ENCODE results near the gene EMC1. TPM values are rescaled to one million over a fixed set of nuclear protein-coding genes. Genes with fewer than 3 reads are reported as not detected.
"Not testable (repeated sequence)": the region's sequence is repeated elsewhere in the genome, so short reads cannot be mapped to it uniquely, and the experiment has no call there.

Gene EMC1
- total RNA-seq, 1 donor from 2014 or later: 27.9 TPM

DNA sequence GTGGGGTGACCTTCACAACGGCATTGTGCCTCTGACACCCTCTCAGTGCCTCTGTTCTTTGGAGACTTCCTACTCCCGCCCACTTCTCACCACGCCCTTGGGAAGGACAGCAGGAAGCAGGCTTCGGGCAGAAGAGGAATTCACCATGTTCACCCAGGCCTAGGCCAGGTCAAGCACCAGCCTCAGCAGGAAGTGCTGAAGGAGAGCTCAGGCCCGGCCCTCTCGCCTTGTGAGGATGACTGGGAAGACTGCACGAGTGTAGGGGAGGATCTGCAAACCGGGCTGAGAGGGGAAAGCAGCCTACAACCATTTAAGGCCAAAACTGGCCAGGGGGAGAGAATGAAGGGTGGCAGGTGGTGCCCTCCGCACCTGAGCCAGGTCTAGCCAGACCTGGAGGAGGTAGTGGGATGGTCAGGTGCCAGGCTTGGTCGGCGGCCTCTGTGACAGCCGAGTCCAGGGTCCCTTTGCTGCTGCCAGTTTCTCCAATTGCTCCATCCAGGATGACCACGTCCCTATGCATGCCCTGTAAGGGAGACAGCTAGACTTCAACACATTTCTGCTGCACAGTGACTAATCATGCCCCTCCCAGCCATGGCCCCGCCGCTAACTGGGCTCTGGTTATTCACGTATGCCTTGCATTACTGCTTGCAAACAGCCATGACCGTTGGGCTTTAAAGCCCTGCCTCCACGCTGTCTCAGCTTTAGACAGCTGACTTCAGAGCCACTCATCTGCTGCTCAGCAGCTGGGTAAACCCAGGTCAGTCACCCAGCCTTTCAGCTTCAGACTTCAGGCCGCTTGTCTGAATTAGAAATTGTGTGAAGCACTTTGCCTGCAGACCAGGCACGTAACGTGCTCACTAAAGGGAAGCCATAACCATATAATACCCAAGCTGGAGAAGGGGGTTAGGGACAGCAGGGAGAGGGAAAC lies 9.2 kb upstream of the EMC1 start:
- ATAC-seq: peak; percentile 92

DNA sequence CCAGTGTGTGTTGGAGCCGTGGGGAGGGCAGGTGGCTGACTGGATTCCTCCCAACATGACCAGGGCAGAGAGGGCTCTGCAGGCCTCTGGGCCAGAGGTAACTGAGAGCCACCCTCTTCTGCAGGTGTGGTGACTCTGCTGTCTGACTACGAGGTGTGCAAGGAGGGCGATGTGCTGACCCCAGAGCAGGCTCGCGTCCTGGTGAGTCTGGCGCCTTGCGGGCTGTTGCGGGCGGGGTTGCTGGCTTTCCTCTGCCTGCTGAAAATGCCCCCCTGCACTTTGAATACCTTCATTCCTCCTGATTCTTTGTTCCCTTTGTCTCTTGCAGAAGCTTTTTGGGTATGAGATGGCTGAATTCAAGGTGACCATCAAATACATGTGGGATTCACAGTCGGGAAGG lies 7.0 kb upstream of the EMC1 start:
- ATAC-seq: no peak

DNA sequence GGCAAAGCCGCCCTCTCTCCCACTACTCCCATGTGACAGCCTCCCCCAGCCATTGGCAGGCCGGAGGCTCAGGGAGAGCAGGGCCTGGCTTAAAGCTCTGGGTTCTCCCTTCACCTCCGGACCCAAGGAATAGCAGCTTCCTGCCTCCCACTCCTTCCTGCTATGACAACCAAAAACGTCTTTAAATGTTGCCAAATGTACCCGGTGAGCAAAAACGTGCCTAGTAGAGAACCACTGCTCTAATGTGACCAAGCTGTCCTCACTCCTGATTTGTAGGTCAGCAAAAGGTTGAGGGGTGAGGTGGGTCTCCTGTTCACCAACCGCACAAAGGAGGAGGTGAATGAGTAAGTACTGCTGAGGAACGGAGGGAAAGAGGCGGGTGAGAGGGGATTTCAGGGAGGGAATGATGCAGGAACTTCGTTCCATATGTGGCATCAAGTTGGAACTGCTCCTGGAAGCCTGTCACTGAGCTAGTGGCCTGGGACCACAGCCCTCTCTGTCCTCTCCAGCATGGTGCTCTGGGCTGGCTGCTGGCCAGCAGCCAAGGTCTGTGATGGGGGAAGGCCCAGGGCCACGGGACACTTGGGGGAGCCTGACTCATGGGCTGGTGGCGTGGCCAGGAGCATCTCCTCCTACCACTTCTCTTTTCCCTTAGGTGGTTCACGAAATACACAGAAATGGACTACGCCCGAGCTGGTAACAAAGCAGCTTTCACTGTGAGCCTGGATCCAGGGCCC lies 6.0 kb upstream of the EMC1 start:
- ATAC-seq: no peak

DNA sequence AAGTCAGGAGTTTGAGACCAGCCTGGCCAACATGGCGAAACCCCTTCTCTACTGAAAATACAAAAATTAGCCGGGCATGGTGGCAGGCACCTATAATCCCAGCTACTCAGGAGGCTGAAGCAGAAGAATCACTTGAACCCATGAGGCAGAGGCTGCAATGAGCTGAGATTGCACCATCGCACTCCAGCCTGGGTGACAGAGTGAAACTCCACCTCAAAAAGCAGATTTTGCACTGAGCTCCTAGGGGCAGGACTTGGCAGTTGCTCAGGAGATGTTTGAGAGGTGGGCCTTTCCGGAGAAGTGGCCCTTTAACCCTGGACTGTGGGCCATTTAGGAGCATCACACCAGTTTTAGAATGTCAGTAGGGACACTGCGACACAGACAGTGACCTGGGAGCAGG lies 5.0 kb upstream of the EMC1 start:
- not testable (repeated sequence) for ATAC-seq

DNA sequence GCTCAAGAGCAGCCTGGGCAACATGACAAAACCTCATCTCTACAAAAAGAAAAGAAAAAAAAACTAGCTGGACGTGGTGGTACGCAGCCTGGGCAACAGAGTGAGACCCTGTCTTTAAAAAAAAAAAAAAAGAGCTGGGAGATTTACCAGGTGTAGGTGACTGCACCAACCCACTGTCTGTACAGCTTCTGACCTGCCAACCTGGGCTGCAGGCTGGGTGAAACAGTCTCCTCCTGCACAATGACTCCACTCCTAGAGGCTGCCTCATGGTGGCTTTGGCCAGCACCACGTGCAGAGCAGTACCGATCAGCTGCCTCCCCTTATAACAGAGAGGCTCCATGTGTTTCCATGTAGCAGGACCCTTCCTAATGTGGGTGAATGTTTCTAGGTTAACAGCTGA lies 4.0 kb upstream of the EMC1 start:
- no peak for ATAC-seq

DNA sequence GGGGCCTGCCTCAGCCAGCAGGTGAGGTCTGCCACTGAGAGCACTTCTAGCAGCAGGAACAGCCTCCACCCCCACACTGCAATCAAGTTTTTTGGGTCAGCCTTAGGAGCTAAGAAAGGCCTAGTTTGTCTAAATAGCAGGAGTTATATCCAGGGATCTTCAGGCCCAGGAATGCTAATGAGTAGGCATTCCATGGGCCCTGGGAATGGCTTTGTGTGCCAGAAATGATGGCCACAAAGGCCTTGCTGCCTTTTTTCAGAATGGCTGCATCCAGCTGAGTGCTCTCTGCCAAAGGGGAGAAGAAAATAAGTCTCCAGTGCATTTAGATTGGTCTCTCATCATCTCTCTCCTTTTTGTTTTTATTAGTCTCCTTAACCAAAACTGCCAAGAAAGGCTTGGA lies 3.1 kb upstream of the EMC1 start:
- ATAC-seq: no peak

DNA sequence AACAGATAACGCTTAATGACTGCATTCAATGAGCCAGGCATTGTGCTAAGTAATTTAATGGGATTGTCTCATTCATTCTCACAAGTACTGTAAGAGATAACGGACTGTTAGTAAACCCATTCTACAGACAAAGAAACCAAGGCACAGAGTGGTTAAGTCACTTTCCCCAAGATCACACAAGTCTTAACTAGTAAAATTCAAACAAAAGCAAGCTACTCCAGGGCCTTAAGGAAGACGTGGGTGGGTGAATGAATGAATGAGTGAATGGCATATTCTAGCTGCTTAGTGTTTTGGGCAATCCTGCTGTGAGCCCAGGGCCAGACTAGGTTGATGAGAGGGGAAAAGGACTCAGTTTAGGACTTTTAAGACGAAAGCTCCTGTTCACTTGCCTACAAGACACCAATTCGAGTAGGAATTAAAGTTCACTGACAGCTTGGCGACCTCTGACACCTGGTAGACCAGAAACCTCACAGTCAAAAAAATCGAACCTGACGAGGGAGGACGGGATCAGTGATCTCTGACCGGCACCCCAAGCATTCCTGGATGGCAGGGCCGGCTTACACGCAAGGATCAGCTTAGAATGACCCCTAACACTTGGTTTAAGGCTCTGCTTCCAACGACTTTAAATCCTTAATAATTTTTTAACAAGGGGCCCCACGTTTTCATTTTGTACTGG lies 557 bp downstream of the EMC1 start:
- ATAC-seq: no peak

DNA sequence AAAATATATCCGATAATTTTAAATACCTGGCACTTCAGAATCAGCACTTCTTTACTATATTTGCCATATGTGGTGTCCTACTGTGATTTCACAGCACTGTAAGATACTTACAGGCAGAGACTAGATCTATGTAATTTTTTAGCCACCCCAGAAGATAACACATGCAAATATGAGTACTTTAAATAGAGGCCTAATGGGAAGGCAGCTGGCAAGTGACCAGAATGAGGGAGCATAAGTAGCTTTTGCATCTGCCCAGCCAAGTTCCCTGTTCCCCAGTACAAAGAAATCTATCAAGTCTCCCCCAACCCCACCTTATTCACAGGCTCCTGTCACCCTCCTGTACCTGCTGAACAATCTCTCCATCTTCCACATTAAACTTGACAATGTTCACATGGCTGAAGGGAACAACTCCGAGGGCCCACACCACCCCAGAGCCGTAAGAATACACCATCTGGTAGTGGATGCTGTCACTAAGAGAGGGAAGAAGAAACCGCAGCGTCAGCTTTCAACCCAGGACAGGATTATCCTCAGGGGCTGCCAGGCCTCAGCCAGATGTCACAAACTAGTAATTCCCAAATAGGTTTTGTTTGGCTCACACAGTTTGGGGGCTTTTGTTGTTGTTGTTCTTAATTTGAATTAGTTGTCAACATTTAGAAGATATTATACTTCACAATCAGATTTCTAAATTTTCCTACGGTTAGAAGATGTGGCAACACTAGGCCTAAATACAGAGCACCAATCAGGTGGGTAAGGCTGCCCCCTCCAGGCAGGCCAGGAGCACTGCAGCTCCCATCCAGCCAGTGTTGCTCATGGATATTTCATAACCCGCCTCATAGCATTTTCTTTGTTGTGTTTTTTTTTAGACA lies 10.4 kb downstream of the EMC1 start:
- peak; percentile 95 for ATAC-seq

DNA sequence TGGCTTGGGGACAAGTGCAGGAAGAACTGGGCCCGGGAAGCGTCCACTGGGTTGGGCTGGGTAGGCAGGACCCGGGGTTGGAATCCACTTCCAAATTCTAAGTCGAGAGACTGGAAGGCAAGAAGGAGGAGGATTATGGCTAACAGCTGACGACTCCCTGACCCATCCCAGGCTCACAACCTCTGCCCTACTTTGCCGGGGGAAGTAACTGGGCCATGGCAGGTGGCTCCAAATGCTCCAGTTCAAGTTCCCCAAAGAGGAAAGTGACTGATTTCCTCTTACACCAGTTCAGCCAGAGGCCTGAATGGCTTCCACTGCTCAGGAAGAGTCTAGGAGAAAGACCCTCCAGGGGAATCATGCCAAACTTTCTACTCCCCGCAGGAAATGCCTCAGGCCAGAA lies 11.4 kb downstream of the EMC1 start:
- no peak for ATAC-seq

DNA sequence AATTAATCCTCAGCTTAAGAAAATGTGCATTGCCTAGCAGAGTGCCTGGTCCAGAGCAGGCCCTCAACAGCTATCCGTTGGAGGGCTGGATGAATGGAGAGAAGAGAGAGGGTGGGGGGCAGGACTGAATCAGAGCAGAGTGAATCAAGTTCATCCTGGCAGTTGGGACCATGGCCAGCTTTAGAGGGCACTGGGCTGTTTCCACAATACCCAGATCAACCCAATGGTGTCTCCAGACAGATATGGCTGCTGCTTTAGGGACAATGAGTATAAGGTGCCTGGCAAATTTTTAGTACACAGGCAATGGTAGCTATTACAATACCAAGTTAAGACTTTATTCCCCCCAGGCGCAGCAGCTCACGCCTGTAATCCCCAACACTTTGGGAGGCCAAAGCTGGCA lies 17.1 kb downstream of the EMC1 start:
- no peak for ATAC-seq

DNA sequence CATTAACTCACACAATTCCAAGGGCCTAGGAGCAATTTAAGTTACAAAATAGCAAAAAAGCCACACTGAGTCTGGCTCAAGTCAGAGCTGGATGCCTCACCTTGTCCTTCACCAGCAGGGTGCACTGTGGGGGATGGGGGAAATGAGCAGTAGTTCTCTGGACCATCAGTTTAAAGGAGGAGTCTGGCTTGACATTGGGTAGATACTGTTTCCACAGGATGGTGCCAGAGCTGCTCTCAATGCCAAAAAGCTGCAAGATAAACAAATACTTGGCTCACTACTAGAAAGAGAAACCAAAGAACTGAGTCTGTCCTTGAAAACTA lies 18.8 kb downstream of the EMC1 start:
- ATAC-seq: no peak

DNA sequence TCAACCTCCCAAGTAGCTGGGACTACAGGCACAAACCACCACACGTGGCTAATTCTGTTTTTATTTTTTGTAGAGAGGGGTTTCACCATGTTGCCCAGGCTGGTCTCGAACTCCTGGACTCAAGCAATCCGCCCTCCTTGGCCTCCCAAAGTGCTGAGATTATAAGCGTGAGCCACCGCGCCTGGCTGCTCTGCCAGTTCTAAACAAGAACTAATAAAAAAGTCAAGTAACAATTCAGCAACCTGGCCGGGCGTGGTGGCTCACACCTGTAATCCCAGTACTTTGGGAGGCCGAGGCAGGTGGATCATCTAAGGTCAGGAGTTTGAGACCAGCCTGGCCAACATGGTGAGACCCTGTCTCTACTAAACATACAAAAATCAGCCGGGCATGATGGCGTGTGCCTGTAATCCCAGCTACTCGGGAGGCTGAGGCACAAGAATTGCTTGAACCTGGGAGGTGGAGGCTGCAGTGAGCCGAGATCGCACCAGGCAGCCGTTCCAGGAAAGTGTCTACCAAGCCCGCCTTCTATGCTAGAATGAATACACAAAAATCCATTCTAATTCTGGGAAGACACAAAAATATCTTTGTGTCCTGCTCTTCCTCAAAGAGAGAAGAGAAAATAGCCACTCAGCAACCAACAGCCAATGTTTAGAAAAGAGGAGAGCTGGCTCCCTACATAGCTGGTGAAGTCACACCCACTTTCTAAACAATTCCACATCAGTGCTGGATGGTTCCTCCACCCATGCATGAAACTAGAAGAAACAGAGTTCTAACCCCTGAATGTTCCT lies 19.4 kb downstream of the EMC1 start:
- not testable (repeated sequence) for ATAC-seq

DNA sequence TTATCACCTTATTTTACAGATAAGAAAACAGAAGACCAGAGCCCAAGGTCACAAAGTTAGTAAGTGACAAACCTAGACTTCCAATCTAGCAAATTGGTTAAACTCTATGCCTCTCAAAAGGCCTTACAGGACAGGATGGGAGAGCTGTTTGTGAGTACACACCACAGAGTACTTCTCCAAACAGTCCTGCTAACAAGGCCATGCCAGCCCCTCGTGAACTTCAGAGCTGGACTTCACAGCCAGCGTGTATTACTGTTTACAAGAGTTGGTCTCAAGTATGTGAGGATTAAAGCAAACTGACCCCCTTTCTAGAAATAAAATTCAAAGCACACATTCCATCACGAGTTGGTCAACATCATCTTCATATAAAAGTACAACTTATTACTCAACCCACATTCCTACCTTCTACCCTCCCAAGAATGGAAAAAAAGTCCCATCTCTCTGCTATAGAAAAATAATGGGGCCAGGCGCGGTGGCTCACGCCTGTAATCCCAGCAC lies 21.4 kb downstream of the EMC1 start:
- no peak for ATAC-seq

DNA sequence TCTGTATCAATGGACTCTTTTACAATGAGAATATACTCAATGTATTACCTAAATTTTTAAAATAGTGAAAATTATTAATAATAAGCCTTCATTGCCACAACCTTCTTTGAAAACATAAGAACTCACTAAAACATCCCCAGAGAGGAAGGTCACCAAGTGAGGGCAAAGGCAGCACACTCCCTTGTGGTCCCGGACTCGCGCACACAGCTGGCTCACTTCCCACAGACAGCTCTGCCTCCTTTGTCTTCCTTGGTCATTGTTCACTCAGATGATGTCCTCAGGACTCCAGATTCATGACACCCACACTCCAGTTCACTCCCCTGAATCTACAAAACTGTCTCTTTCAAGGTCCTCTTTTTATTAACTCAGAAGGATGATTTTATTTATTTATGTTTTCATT lies 22.1 kb downstream of the EMC1 start:
- ATAC-seq: no peak

DNA sequence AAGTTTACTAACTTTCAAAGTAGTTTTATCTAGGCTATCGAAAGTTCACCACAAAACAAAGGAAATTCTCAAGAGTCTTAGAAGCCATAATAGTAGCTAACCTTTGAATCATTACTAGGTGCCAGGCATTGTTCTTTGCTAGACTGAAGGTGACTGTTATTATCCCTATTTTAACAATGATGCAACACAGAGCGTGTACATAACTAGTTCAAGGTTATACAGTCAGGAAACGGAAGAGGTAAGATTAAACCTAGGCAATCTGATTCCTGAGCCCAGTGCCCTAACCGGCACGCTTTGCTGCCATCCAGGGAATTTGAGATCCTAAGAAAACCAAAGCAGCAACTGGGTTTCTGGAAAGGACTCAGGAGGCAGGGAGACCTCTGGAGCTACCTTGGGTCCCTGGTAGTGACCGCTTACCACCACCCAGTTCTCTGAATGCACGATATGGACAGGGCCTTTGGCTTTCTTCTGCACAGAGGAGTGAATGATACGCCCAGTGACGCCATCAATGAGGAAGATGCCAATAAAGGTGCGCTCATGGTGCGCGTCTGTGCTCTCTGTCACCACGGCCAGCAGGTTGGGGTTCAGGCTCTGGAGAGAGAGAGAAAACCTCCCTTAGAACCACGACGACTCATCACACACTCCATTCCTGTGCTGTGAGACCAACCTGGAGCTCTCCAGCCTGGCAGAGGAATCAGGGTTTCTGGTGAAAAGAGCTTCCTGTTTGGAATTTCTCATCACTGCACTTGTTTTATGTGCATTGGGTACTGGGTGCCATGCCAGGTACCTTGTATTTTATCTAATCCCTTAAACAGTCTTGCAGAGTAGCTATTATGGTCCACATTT lies 28.1 kb downstream of the EMC1 start:
- ATAC-seq: no peak

DNA sequence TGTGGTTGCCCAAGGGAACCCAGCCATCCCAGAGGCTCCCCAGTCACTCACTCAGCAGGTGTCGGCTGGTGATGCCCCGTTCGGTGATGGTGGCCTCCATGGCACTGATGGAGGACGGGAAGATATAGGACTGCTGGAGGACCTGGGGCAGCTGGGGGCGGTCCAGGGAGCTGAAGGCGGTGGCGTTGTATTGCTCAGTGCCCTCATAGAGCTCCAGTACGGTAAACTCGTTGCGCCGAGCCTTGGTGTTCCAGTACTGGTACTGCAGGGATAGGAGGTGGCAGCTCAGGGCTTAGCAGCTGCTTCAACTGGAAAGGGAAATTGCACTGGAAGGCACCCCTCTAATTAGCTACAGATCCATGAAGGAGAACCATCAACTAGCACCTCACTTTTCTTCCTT lies 28.8 kb downstream of the EMC1 start:
- ATAC-seq: no peak

DNA sequence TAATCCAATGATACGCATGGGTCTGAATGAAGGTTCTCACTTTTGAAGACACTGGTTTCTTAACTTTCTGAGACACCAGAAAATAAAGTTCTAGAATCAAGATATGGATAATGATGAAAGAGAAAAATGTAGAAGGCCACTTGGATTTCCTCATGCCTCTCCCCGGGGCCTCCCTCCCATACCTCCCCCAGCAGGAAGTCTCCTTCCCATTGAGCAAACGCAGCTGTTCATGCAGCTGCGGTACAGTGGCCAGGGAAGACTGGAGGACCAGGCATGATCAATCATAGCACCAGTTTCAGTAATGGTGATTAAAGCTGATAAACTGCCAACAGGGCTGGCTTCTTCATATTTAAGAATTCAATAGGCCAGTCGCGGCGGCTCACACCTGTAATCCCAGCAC lies 30.3 kb downstream of the EMC1 start:
- ATAC-seq: no peak

DNA sequence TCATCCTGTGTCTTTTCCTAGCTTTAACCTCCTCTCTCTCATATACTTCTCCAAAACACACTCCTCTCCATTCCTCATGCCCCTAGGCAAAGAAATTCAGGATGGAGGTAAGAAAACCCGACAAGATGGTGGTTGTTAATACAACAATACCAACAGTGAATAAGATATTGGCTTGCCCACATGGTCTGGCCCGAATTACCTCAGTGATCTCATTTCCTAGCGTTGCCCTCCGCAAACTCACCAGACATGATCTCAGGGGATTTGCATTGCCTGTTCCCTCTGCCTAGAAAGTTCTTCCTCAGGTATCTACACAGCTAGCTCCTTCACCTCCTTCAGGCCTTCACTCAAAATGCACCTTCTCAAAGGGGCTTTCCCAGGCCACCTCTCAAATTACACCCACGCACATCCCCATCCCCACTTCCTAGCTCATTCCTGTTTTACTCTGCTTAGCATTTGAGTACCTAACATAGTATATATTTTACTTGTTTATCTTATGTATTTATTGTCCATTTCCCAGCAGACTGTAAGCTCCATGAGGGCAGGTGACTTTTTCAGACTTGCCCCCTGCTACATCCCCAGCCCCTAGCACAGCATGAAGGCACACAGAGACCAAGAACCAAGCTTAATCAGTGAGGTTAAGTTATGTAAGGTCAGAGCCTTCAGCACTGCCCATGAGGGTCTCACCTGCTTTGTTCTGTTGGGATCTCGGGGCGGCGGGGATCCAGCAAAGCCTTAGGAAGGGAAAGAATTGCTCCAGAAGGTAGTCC lies 31.1 kb downstream of the EMC1 start:
- ATAC-seq: no peak

DNA sequence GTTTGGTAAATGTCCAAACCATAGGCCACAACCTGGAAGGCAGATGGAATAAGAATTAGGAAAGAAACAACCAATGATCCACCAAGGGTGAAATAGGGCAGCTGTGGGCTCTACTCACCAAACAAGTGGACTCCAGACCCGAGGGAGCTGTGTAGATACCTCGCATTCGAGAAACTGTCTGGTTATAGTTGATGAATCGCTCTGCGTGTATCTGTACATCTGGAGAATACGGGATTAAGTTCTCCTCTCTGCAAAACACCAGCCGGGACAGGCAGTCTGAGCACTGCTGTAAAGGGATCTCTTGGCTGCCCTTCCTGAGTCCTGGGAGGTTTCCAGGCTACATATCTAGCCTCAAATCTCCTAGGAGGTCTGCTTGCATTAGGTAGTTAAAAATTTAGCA lies 31.9 kb downstream of the EMC1 start:
- no peak for ATAC-seq

DNA sequence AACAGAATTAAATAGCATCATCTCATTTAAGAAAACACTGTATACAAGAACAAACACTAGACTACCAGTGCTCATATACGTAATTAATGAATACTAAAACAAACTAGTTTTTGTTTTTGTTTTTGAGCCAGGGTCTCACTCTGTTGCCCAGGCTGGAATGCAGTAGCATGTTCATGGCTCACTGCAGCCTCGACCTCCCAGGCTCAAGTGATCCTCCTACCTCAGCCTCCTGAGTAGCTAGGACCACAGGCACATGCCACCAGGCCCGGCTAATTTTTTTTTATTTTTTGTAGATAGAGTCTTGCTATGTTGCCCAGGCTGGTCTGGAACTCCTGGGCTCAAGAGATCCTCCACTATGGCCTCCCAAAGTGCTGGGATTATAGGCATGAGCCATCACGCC lies 34.7 kb downstream of the EMC1 start:
- ATAC-seq: not testable (repeated sequence)

All from esophagus mucosa (tissue), 1 donor.